Measurements from ENCODE around the gene L1CAM. TPM values are rescaled to one million over a fixed set of nuclear protein-coding genes. Genes with fewer than 3 reads are reported as not detected.

L1CAM gene
- total and polyA plus RNA-seq, 9 of the 15 experiments (the other 6 are each of a cell fraction or from before 2014, with no cell fraction given): 0.09 to 0.86 (median 0.26) TPM; not detected in 3

DNA sequence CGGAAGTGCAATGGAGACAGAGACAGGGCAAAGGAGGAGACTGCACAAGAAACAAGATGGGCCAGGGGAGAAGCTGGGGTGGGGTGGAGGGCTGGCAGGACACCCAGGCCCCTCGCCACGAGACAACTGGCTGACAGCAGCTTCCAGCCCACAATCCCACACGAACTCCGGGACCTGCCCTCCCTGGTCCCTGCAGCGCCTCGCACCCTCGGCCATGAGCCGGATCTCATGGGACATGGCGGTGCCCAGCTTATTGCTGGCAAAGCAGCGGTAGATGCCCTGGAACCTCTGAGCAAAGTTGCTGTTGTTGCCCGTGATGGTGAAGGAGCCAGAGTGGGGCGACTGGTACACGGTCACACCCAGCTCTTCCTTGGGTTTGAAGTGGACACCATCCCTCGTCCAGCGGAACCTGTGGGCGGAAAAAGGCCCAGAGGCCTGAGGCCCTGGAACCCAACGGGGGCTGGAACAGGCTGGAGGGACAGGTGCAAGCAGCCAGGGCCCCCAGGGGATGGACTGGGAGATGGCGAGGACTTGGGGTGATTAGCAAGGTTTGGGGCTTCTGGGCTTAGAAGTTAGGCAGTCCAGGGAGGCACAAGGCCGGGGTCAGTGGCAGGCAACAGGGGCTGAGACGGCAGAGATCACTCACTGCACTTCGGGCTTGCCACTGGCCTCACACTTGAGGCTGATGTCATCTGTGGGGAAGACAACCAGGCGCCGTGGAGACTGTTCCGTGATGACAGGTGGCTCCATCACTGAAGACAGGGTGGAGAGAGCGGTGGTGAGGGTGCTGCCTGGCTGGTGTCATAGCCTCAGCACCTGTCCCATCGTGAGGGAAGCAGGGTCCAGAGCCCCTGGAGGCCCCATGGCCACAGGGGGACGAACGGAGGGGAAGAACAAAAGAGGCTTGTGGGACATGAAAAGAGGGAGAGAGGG is 13.8 kb downstream of the L1CAM start:
- H3K9me3 ChIP-seq (replicated peaks; ENCODE audit: control insufficient read depth, insufficient read depth, low read depth, low read length): no peaks in the 10 kb centered on the region
- no peak overlapping the region for H2AFZ ChIP-seq (ENCODE audit: low read depth, low read length)
- H3K27ac ChIP-seq (ENCODE audit: extremely low read depth, low read depth, low read length): no peak overlapping the region
- H3K79me2 ChIP-seq (ENCODE audit: control insufficient read depth, insufficient read depth, low read length): no peaks in the 10 kb centered on the region
- in situ Hi-C loops (cut with MboI) (no loop called here), intact Hi-C loops (cut with micrococcal nuclease) (no loop called here)
- H4K20me1 ChIP-seq (replicated peaks; ENCODE audit: control insufficient read depth, insufficient read depth, low read length): 0 out of 2 replicates have a peak, but pooled peaks cover 20% of the 10 kb centered on the region
- ATAC-seq (no peak), DNase-seq (ENCODE audit: extremely low read depth in 1 of 4, low spot score in 3 of 4) (no peak), FAIRE-seq (no peak)
- 2% methylated on average over 17 of the region's 29 CpGs for WGBS (ENCODE audit: insufficient coverage, low coverage, missing lambda C conversion rate)
- no peak overlapping the region for H3K4me2 ChIP-seq (ENCODE audit: insufficient read depth, low read length)
- no peaks in the 10 kb centered on the region for H3K36me3 ChIP-seq (ENCODE audit: control insufficient read depth, insufficient read depth, low read length)
- H3K27me3 ChIP-seq (ENCODE audit: control insufficient read depth in 2 of 2, insufficient read depth in 2 of 2, low read length in 2 of 2): peaks cover 3 to 57% of the 10 kb centered on the region in 2 experiments; a peak in 3 of 5 replicates
- peaks cover 0 to 19% of the 10 kb centered on the region in 2 experiments; a peak in 2 of 5 replicates for H3K4me1 ChIP-seq (replicated peaks in 1 of 2; ENCODE audit: control insufficient read depth in 2 of 2, insufficient read depth in 2 of 2, low read length in 2 of 2)
- TF ChIP-seq ARID3B (CRISPR knock-in tag; IDR thresholded peaks at IDR 0.05; ENCODE audit: borderline replicate concordance): no peak
- no peak for TF ChIP-seq KDM2B (CRISPR knock-in tag; IDR thresholded peaks at IDR 0.05)
- no peak for TF ChIP-seq XRCC4 (IDR thresholded peaks at IDR 0.05; ENCODE audit: extremely low read depth, insufficient read depth, insufficient read length)
- TF ChIP-seq, protein P1, sequence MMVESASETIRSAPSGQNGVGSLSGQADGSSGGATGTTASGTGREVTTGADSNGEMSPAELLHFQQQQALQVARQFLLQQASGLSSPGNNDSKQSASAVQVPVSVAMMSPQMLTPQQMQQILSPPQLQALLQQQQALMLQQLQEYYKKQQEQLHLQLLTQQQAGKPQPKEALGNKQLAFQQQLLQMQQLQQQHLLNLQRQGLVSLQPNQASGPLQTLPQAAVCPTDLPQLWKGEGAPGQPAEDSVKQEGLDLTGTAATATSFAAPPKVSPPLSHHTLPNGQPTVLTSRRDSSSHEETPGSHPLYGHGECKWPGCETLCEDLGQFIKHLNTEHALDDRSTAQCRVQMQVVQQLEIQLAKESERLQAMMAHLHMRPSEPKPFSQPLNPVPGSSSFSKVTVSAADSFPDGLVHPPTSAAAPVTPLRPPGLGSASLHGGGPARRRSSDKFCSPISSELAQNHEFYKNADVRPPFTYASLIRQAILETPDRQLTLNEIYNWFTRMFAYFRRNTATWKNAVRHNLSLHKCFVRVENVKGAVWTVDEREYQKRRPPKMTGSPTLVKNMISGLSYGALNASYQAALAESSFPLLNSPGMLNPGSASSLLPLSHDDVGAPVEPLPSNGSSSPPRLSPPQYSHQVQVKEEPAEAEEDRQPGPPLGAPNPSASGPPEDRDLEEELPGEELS (CRISPR knock-in tag; IDR thresholded peaks at IDR 0.05; ENCODE audit: borderline replicate concordance): no peak
- no peak for TF ChIP-seq IRF1 (CRISPR knock-in tag; IDR thresholded peaks at IDR 0.05; ENCODE audit: borderline replicate concordance)
- no peak for TF ChIP-seq ZNF140 (CRISPR knock-in tag; IDR thresholded peaks at IDR 0.05)
- TF ChIP-seq POLR2AphosphoS5 (IDR thresholded peaks at IDR 0.05; ENCODE audit: control insufficient read depth, insufficient read depth, low read depth, low read length): no peak
- TF ChIP-seq ZNF253 (CRISPR knock-in tag; conservative IDR thresholded peaks at IDR 0.05): no peak
- TF ChIP-seq FOXJ3 (CRISPR knock-in tag; IDR thresholded peaks at IDR 0.05): no peak
- TF ChIP-seq ERF (CRISPR knock-in tag; IDR thresholded peaks at IDR 0.05): no peak
- TF ChIP-seq NR2C1 (IDR thresholded peaks at IDR 0.05): no peak
- TF ChIP-seq NR2C1 (tag; IDR thresholded peaks at IDR 0.05): no peak
- H3K4me3 ChIP-seq: no peak overlapping the region
- CTCF ChIA-PET (ENCODE audit: low intra/inter-chr PET ratio): no interaction called here
- POLR2A ChIA-PET: no interaction called here
- no peaks in the 10 kb centered on the region for H3K9me1 ChIP-seq (ENCODE audit: control insufficient read depth, insufficient read depth, low read length)
- BruUV-seq (replicated peaks): no TSS peak
- H3K9ac ChIP-seq (ENCODE audit: insufficient read depth in 1 of 2, low read depth in 2 of 2, low read length in 2 of 2): no peak overlapping the region

All from K562 (cell line).